Tibial nerve (tissue), 3 donors: ENCODE results near the gene DDIT3.

ENCODE experiments used
- CTCF ChIP-seq, 5 experiments: fragments of 200-600 bp in 3 of 5; fragments of 450-650 bp in 2 of 5; sonication (generic) in 3 of 5; IDR thresholded peaks; one replicate each; pipeline ENCODE4 v1.5.1; 2016 to 2019; ENCODE audit warnings: antibody characterized with exemption in 5 of 5, mild to moderate bottlenecking in 3 of 5, moderate library complexity in 2 of 5
- POLR2A ChIP-seq, 2 donors: fragments of 450-650 bp; IDR thresholded peaks; one replicate each; pipeline ENCODE4 v1.6.1; 2017; ENCODE audit warnings: antibody characterized with exemption in 2 of 2, mild to moderate bottlenecking in 2 of 2, moderate library complexity in 2 of 2

GRCh38 chr12:57545809-57546437, 25.6 kb upstream of the DDIT3 start:
- TF ChIP-seq CTCF (IDR thresholded peaks at IDR 0.05) = no peak
- TF ChIP-seq POLR2A (IDR thresholded peaks at IDR 0.05) = no peak
